H54 (cell line): Measurements from ENCODE around the gene SLC4A9.
A peak's percentile ranks its signal among the peaks of the same experiment; 100 is the strongest.

Experiments used
- DNase-seq: peaks from one replicate; pipeline ENCODE4 v3.0.0; 2011; ENCODE audit warnings: low spot score, mixed read lengths; ENCODE audit not compliant: insufficient read length
- FAIRE-seq: peaks from 3 replicates; lab custom pipeline; 2011; peaks lifted over from hg19 to GRCh38; lab: Jason Lieb, UNC
- POLR2A ChIP-seq: IDR thresholded peaks from 2 replicates; pipeline ENCODE4 v1.6.1; 2011; ENCODE audit warnings: low read depth, mild to moderate bottlenecking, low read length

SLC4A9 gene

GRCh38 chr5:140381972-140382371, 22.0 kb downstream of the SLC4A9 start:
- no peak for TF ChIP-seq POLR2A
- FAIRE-seq (no peak), DNase-seq (no peak)

- no peak for DNase-seq
- FAIRE-seq: no peak
- TF ChIP-seq POLR2A: no peak
Measured at GRCh38 chr5:140382866-140383265, 22.9 kb downstream of the SLC4A9 start.

DNA sequence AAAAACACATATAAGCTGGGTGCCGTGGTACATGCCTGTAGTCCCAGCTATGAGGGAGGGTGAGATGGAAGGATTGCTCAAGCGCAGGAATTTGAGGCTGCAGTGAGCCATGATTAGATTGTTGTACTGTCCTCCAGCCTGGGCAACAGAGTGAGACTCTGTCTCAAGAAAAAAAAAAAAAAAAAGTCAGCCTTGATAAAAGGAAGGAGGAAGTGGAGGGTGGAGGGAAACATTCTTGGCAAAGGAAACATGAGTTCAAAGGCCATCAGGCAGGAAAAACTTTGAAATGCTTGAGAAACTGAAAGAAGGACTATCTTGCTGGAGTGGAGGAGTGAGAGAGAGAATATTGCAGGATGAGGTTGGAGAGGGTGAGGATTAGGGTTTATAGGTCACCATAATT, 23.3 kb downstream of the SLC4A9 start:
- no peak for DNase-seq
- no peak for FAIRE-seq
- no peak for TF ChIP-seq POLR2A

DNA sequence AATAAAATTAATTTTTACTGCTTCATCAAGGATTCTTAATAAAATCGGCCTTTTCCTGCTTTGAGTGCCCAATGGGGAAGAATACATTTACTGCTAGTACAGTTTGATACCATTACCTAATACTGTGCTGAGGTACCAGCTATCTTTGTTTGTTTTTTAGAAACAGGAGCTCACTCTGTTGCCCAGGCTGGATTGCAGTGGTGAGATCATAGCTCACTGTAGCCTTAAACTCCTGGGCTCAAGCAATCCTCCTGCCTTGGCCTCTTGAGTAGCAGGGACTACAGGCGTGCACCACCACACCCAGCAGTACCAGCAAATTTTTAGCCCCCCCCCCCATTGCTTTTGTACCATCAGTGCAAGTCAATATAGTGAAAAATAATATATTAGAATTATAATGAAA, 28.1 kb downstream of the SLC4A9 start:
- TF ChIP-seq POLR2A: no peak
- FAIRE-seq (no peak), DNase-seq (no peak)

DNA sequence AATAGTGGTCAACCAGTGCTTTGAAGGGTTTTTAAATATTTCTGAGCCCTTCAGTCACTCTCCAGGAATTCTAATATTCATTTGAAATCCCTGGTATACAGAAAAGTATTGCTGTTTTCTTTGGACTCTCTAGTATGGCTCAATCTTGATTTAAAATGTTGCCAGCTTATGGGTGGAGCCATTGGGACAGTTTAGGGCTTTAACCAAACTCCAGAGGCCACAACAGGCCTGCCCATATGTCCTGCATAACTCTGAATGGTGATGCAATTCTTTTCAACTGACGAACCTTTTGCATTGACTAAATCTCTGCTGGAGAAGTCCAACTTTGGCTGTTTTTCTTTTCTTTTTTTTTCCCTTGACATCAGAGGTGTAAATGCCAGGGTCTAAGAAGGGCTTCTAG, 31.3 kb downstream of the SLC4A9 start:
- no peak for TF ChIP-seq POLR2A
- FAIRE-seq (no peak), DNase-seq (no peak)

DNA sequence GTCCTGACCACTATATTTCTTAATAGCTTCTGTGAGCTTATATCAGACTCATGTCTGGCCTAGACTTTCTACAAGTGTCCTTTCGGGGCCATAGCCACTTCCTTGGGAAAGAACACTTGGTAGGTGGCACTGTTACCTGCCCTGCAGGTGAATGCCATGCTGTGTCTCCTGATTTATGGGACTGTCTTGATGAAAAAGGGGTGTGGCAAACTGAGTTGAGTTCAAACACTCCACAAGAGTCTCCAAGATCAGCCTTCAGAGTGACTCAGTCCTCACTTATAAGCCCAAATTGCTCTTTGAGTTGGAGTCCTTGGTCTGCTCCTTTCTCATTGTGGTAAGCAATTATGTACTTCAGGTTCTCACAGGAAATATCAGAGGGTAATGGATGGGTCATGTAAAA, 31.7 kb downstream of the SLC4A9 start:
- TF ChIP-seq POLR2A: no peak
- FAIRE-seq: no peak
- no peak for DNase-seq

GRCh38 chr5:140393738-140394137, 33.7 kb downstream of the SLC4A9 start:
- FAIRE-seq (no peak), DNase-seq (no peak)
- no peak for TF ChIP-seq POLR2A

DNA sequence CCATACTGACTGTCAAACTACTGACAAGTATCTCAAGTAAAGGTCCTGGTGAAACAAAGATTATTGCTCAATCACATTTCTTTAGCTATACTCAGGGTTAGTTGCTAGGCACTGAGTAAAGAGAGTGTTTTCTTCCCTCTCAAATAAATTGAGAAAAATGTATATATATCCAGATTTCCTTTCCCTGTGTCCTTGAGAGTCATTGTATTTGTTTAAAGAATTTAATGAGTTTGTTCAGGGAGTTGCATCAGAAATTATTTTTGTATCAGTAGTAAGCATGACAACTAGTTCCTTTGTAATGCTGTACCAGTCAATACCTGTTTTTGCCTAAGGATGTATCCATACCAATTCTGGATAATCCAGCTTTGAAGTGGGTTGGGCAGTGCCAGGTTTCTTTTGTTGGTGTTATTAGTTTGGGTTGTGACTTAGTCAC, 38.4 kb downstream of the SLC4A9 start:
- DNase-seq (no peak), FAIRE-seq (no peak)
- no peak for TF ChIP-seq POLR2A

DNA sequence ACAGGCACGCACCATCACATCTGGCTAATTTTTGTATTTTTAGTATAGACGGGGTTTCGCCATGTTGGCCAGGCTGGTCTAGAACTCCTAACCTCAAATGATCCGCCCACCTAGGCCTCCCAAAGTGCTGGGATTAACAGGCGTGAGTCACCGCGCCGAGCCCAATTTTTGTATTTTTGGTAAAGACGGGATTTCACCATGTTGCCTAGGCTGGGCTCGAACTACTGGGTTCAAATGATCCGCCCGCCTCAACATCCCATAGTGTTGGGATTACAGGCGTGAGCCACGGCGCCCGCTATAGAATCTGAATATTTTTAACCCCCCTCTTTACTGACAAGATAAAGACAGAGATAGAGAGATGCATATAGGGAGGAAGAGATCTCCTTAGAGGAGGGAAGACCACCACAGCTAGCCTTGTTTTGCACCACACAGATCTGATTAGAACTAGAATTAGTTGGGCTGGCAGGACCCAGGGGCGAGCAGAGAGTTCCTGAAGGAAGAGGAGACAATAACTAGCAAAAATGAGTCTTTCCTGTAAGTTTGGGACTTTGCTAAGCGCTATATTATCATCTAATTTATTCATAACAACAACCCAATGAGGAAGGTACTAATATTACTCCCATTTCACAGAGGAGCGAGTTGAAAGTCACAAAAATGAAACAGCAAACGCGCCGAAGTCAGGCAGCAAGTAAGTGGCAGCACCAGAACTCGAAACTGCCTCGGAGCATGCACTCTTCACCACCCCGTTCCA, 40.2 kb downstream of the SLC4A9 start:
- FAIRE-seq: no peak
- TF ChIP-seq POLR2A: no peak
- no peak for DNase-seq

DNA sequence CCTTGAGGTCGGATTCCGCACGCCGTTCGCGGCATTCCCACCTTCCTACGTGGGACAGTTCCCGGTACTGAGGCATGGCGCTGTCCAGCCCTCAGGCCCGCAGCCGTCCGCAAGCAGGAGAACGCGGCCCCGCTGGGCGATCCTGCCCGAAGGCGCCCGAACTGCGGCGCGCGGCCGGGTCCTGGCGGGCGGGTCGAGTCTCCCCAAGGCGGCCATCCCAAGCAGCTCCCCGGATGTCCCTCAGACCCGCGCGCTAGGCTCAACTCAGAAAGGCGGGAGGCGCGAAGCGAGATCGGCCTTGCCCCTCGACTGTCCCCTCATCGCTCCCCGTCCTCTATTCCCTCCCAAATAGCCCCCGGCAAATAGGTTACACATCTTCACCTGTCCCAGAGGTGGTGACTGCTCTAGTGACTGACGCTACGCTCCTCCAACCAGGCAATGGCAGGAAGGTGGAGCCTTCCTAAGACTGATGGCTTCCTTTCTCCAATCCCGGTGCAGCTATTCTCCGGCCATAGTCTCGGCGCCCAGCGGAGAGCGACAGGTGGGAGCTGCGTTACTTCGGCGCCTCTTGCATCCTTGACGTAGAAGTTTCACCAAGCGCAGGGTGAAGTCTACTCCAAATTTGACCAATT, 40.9 kb downstream of the SLC4A9 start:
- peak; percentile 23; the same call in 1 of the 2 replicates for TF ChIP-seq POLR2A
- DNase-seq: peak; percentile 80
- peak; percentile 75 for FAIRE-seq

- peak; percentile 91 for FAIRE-seq
- DNase-seq: peak; percentile 94
- TF ChIP-seq POLR2A: peak; percentile 84
Measured at GRCh38 chr5:140401362-140402257, 41.6 kb downstream of the SLC4A9 start, which contains the start of gene ANKHD1. TSS of gene ANKHD1 (plus strand) at chr5:140401833. CDS start at chr5:140401968, 135 bp downstream.

- TF ChIP-seq POLR2A: no peak
- FAIRE-seq: no peak
- peak; percentile 33 for DNase-seq
Measured at GRCh38 chr5:140402258-140403074, 42.5 kb downstream of the SLC4A9 start.

- no peak for FAIRE-seq
Measured at GRCh38 chr5:140403613-140404012, 43.6 kb downstream of the SLC4A9 start.

DNA sequence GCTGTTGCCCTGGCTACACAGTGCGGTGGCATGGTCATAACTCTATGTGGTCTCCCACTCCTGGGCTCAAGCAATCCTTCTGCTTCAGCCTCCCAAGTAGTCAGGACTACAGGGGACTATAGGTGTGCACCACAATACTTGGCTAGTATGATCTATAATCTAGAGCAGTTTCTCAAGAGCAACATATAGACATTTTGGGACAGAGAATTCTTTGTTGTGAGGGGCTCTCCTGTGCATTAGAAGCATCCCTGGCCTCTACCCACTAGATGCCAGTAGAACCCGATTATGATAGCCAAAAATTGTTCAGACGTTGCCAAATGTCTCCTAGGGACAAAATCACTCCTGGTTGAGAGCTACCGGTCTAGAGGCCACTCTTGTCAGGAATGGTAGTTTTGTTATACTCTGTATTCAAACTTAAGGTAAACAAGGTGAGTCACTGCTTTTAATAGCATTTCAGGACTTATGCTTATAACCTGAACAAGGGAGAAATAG, 48.8 kb downstream of the SLC4A9 start:
- DNase-seq (no peak), FAIRE-seq (peak; percentile 30)
- no peak for TF ChIP-seq POLR2A

More at GRCh38 chr5:140403613-140404012, 43.6 kb downstream of the SLC4A9 start:
- DNase-seq: no peak
- TF ChIP-seq POLR2A: no peak
